ENCODE measurements around the gene FBXW7.

- TF ChIP-seq CTCF (conservative IDR thresholded peaks at IDR 0.05 in 1 of 2, IDR thresholded peaks at IDR 0.05 in 1 of 2; ENCODE audit: low read depth in 1 of 2, low read length in 2 of 2) (no peak), EZH2 (IDR thresholded peaks at IDR 0.05; ENCODE audit: low read length, missing control alignments) (no peak)
Measured at GRCh38 chr4:152479428-152480026, 56.4 kb downstream of the FBXW7 start.
